SK-N-SH treated with all-trans-retinoic acid at 6 μM for 48 hours (cell line): ENCODE measurements around the gene SLC7A1.

Source experiments
- ATAC-seq: fragments of 200-7000 bp; cut with Tn5 transposase; 3 replicates; pipeline ENCODE4 v1.9.1; 2020; ENCODE audit warnings: mild to moderate bottlenecking, moderate library complexity
- ARNTL ChIP-seq: fragments of 450-650 bp; formaldehyde crosslinking; IDR thresholded peaks from 2 replicates; pipeline ENCODE4 v1.5.0; 2020; ENCODE audit warnings: low read depth, mild to moderate bottlenecking, moderate library complexity, borderline replicate concordance
- CREB5 ChIP-seq: fragments of 250-450 bp; sonication (Bioruptor Pico); IDR thresholded peaks from 2 replicates; pipeline ENCODE4 v1.5.1; 2020; ENCODE audit warnings: low read depth, mild to moderate bottlenecking, moderate library complexity
- CSDC2 ChIP-seq: fragments of 250-450 bp; sonication (Bioruptor Pico); IDR thresholded peaks from 2 replicates; pipeline ENCODE4 v1.5.0; 2020; ENCODE audit warnings: mild to moderate bottlenecking, moderate library complexity
- CSRNP3 ChIP-seq: fragments of 250-450 bp; sonication (Bioruptor Pico); IDR thresholded peaks from 2 replicates; pipeline ENCODE4 v1.5.1; 2021; ENCODE audit warnings: mild to moderate bottlenecking, moderate library complexity
- ESRRG ChIP-seq: fragments of 250-450 bp; sonication (Bioruptor Pico); IDR thresholded peaks from 2 replicates; pipeline ENCODE4 v1.6.1; 2021; ENCODE audit warnings: mild to moderate bottlenecking
- GLIS3 ChIP-seq: fragments of 250-450 bp; sonication (Bioruptor Pico); IDR thresholded peaks from 2 replicates; pipeline ENCODE4 v1.5.0; 2020; ENCODE audit warnings: mild to moderate bottlenecking, moderate library complexity
- ISL1 ChIP-seq: fragments of 250-450 bp; sonication (Bioruptor Pico); IDR thresholded peaks from 2 replicates; pipeline ENCODE4 v2.1.2; 2022; ENCODE audit warnings: mild to moderate bottlenecking, moderate library complexity
- OSR1 ChIP-seq: fragments of 250-450 bp; sonication (Bioruptor Pico); IDR thresholded peaks from 2 replicates; pipeline ENCODE4 v1.8.0; 2022; ENCODE audit warnings: moderate library complexity, mild to moderate bottlenecking, inconsistent platforms
- PATZ1 ChIP-seq: fragments of 250-450 bp; sonication (Bioruptor Pico); IDR thresholded peaks from 2 replicates; pipeline ENCODE4 v1.8.0; 2020; ENCODE audit warnings: mild to moderate bottlenecking, moderate library complexity, borderline replicate concordance
- POU6F1 ChIP-seq: fragments of 250-450 bp; sonication (Bioruptor Pico); IDR thresholded peaks from 2 replicates; pipeline ENCODE4 v1.8.0; 2021; ENCODE audit warnings: low read depth, mild to moderate bottlenecking, moderate library complexity, borderline replicate concordance
- RARB ChIP-seq: fragments of 250-450 bp; sonication (Bioruptor Pico); IDR thresholded peaks from 2 replicates; pipeline ENCODE4 v1.8.0; 2021; ENCODE audit warnings: mild to moderate bottlenecking, moderate library complexity
- SNAI2 ChIP-seq: fragments of 250-450 bp; sonication (Bioruptor Pico); IDR thresholded peaks from 2 replicates; pipeline ENCODE4 v1.5.0; 2020; ENCODE audit warnings: mild to moderate bottlenecking, moderate library complexity
- TCF4 ChIP-seq: fragments of 250-450 bp; sonication (Bioruptor Pico); IDR thresholded peaks from 2 replicates; pipeline ENCODE4 v1.8.0; 2021; ENCODE audit warnings: mild to moderate bottlenecking, moderate library complexity, borderline replicate concordance
- TOX ChIP-seq: fragments of 250-450 bp; sonication (Bioruptor Pico); IDR thresholded peaks from 2 replicates; pipeline ENCODE4 v1.8.0; 2021; ENCODE audit warnings: mild to moderate bottlenecking, moderate library complexity, borderline replicate concordance
- TSHZ2 ChIP-seq: fragments of 250-450 bp; sonication (Bioruptor Pico); IDR thresholded peaks from 2 replicates; pipeline ENCODE4 v1.5.0; 2020; ENCODE audit warnings: mild to moderate bottlenecking, moderate library complexity
- ZFP3 ChIP-seq: fragments of 250-450 bp; sonication (Bioruptor Pico); IDR thresholded peaks from 2 replicates; pipeline ENCODE4 v1.5.0; 2020; ENCODE audit warnings: mild to moderate bottlenecking, moderate library complexity
- ZFP30 ChIP-seq: fragments of 450-650 bp; formaldehyde crosslinking; IDR thresholded peaks from 2 replicates; pipeline ENCODE4 v1.5.0; 2022; ENCODE audit warnings: mild to moderate bottlenecking, moderate library complexity
- ZNF565 ChIP-seq: fragments of 450-650 bp; formaldehyde crosslinking; conservative IDR thresholded peaks from 2 replicates; pipeline ENCODE4 v1.5.0; 2020; ENCODE audit warnings: low read depth, mild to moderate bottlenecking, moderate library complexity
- ZNF70 ChIP-seq: fragments of 450-650 bp; formaldehyde crosslinking; IDR thresholded peaks from 2 replicates; pipeline ENCODE4 v1.5.0; 2020; ENCODE audit warnings: mild to moderate bottlenecking, moderate library complexity
- ZNF8 ChIP-seq: fragments of 450-650 bp; formaldehyde crosslinking; IDR thresholded peaks from 2 replicates; pipeline ENCODE4 v1.5.0; 2020; ENCODE audit warnings: mild to moderate bottlenecking, moderate library complexity

SLC7A1 gene

DNA sequence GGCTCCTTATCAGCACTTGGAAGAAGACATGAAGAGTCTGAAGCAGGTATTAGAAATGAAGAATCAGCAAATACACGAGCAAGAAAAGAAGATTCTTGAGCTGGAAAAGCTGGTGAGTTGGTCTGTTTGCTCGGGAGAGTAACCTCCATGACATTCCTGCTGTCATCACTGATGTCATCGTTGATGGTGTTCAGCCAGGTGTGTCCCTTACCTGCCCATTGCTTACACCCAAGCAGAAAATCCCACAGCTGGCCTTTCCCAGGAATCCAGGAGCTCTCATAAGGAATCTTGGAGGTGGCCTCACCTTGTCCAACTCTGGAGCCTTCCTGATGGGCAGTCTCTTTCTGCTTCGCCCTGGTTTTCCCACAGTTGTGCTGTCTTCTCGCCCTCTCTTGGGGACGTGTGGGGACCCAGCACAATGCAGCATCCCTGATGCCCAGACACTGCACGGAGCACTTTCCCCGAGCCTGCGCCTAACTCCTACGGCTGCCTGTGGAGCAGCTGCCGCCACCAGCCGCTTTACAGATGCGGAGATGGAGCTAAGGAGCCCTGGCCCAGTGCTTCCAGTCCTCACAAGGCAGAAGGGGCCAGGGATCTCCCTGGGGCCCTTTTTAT lies 97.0 kb downstream of the SLC7A1 start (continued):
- TF ChIP-seq CSRNP3 (CRISPR knock-in tag) (no peak), GLIS3 (no peak)

DNA sequence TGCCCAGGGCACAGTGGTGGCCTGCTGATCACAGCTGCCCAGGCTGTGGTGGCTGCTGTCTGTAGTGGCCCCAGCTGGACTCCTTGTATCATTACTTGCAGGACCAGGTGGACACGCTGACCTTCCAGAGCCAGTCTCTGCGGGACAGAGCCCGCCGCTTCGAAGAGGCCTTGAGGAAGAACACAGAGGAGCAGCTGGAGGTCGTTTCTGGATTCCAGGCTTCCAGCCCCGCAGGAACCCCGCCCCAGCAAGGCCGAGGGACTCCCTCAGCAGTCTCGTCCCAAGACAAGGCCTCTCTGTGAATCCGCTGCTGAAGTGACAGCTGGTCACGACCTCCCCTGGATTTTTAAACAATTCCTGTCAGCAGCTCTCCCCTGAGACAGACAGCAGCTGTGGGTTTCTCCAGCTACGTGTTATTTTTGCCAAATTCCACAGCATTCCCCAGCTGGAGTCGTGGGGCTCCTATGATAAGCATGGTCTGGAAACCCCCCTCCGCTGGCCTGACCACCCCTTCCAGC lies 98.3 kb downstream of the SLC7A1 start:
- TF ChIP-seq TSHZ2 (CRISPR knock-in tag) (no peak), SNAI2 (no peak), RARB (CRISPR knock-in tag) (no peak), CSDC2 (CRISPR knock-in tag) (no peak), PATZ1 (CRISPR knock-in tag) (no peak), ESRRG (CRISPR knock-in tag) (no peak), ZFP3 (CRISPR knock-in tag) (no peak), ISL1 (CRISPR knock-in tag) (no peak), TOX (CRISPR knock-in tag) (no peak), ZNF565 (CRISPR knock-in tag) (no peak)
- no peak; the same call in 2 of the 3 replicates for ATAC-seq

DNA sequence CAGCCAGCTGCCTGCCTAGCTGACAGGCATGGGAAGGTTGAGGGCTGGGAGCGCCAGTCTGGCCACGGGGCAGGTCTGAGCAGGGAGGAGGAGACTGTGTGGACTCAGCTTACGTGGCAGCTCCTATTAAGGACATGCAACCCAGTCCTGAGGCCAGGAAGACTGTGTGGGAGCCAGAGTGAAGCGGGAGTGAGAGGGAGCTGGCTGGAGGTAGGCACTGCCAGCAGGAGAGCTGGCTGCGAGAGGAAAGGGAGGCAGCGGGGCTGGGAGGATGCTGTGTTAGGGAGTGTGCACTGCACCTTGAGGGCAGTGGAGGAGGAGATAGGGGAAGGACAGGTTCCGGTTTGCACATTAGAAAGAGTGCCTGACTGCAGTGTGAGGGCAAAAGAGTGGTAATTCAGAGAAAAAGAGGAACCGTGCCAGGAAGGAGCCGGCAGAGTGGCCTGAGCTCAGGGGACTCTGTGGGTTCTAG lies 99.2 kb downstream of the SLC7A1 start:
- TF ChIP-seq SNAI2 (no peak), ZFP30 (CRISPR knock-in tag) (no peak), ZFP3 (CRISPR knock-in tag) (no peak), OSR1 (CRISPR knock-in tag) (no peak), ESRRG (CRISPR knock-in tag) (no peak), ZNF70 (CRISPR knock-in tag) (no peak), TCF4 (no peak), RARB (CRISPR knock-in tag) (no peak), POU6F1 (CRISPR knock-in tag) (no peak), GLIS3 (no peak), ZNF8 (CRISPR knock-in tag) (no peak), ZNF565 (CRISPR knock-in tag) (no peak), CSRNP3 (CRISPR knock-in tag) (no peak)
- ATAC-seq, result peak; percentile 30

GRCh38 chr13:29494520-29494919 lies 101.0 kb downstream of the SLC7A1 start:
- no peak for ATAC-seq
- TF ChIP-seq ESRRG (CRISPR knock-in tag) (no peak), ZNF70 (CRISPR knock-in tag) (no peak), ARNTL (CRISPR knock-in tag) (no peak), OSR1 (CRISPR knock-in tag) (no peak), PATZ1 (CRISPR knock-in tag) (no peak), POU6F1 (CRISPR knock-in tag) (no peak), TOX (CRISPR knock-in tag) (no peak), CREB5 (CRISPR knock-in tag) (no peak), SNAI2 (no peak), CSDC2 (CRISPR knock-in tag) (no peak), ISL1 (CRISPR knock-in tag) (no peak)
